GM23338 (cell line): Measurements from ENCODE around the gene UCHL1. TPM values are rescaled to one million over a fixed set of nuclear protein-coding genes. Genes with fewer than 3 reads are reported as not detected.
A peak's percentile ranks its signal among the peaks of the same experiment; 100 is the strongest.

Source experiments
- ATAC-seq: fragments of 200-7000 bp; cut with Tn5 transposase; 3 replicates; pipeline ENCODE4 v1.9.1; 2020
- DNase-seq: peaks from one replicate; pipeline ENCODE4 v3.0.0-alpha.2; 2015; ENCODE audit warnings: low spot score
- H2AFZ ChIP-seq: fragments of 200-600 bp; sonication (generic); 2 replicates; pipeline ENCODE4 v1.8.0; 2016; ENCODE audit warnings: antibody characterized with exemption, mild to moderate bottlenecking, moderate library complexity
- H3F3A ChIP-seq: fragments of 200-600 bp; sonication (generic); replicated peaks from 2 replicates; pipeline ENCODE4 v1.8.0; 2017; ENCODE audit warnings: antibody characterized with exemption, mixed run types, low read depth
- H3K27ac ChIP-seq: fragments of 200-600 bp; sonication (generic); 2 replicates; pipeline ENCODE4 v1.6.1; 2016; ENCODE audit warnings: low read depth
- H3K27me3 ChIP-seq: fragments of 200-600 bp; sonication (generic); 2 replicates; pipeline ENCODE4 v1.8.0; 2016; ENCODE audit warnings: mild to moderate bottlenecking, mixed run types, moderate library complexity; ENCODE audit not compliant: insufficient read depth
- H3K36me3 ChIP-seq: fragments of 200-600 bp; sonication (generic); 2 replicates; pipeline ENCODE4 v1.8.0; 2016; ENCODE audit warnings: mild to moderate bottlenecking; ENCODE audit not compliant: insufficient read depth
- H3K4me1 ChIP-seq: fragments of 200-600 bp; sonication (generic); 2 replicates; pipeline ENCODE4 v1.8.0; 2016; ENCODE audit warnings: mild to moderate bottlenecking, moderate library complexity; ENCODE audit not compliant: insufficient read depth
- H3K4me2 ChIP-seq: fragments of 200-600 bp; sonication (generic); 2 replicates; pipeline ENCODE4 v1.7.1; 2017; ENCODE audit warnings: mixed run types
- H3K4me3 ChIP-seq: fragments of 200-600 bp; sonication (generic); 2 replicates; pipeline ENCODE4 v1.6.1; 2016; ENCODE audit warnings: mixed run types
- H3K79me2 ChIP-seq: fragments of 200-600 bp; sonication (generic); replicated peaks from 2 replicates; pipeline ENCODE4 v1.8.0; 2017; ENCODE audit warnings: mild to moderate bottlenecking; ENCODE audit not compliant: insufficient read depth
- H3K9me2 ChIP-seq: fragments of 200-600 bp; sonication (generic); 2 replicates; pipeline ENCODE4 v1.8.0; 2017; ENCODE audit not compliant: insufficient read depth
- H4K20me1 ChIP-seq: fragments of 200-600 bp; sonication (generic); replicated peaks from 2 replicates; pipeline ENCODE4 v1.8.0; 2017; ENCODE audit warnings: mild to moderate bottlenecking; ENCODE audit not compliant: insufficient read depth
- H3K27ac Mint-ChIP-seq: 2 replicates; pipeline ENCODE4 v1.8.0; 2020; ENCODE audit warnings: inconsistent platforms, mild to moderate bottlenecking, moderate library complexity, mixed read lengths
- H3K27me3 Mint-ChIP-seq: 3 replicates; pipeline ENCODE4 v1.8.0; 2022; ENCODE audit warnings: low read depth, mild to moderate bottlenecking, moderate library complexity, mixed read lengths, inconsistent platforms; ENCODE audit not compliant: insufficient read depth, poor library complexity
- H3K36me3 Mint-ChIP-seq: 3 replicates; pipeline ENCODE4 v1.8.0; 2021; ENCODE audit warnings: low read depth, mild to moderate bottlenecking, inconsistent platforms, moderate library complexity, mixed read lengths
- H3K4me1 Mint-ChIP-seq: 3 replicates; pipeline ENCODE4 v1.8.0; 2020; ENCODE audit warnings: mild to moderate bottlenecking, inconsistent platforms, mixed read lengths
- H3K4me3 Mint-ChIP-seq: 3 replicates; pipeline ENCODE4 v1.8.0; 2021; ENCODE audit warnings: moderate library complexity, mild to moderate bottlenecking, inconsistent platforms, mixed read lengths
- H3K9me3 Mint-ChIP-seq: 3 replicates; pipeline ENCODE4 v1.8.0; 2020; ENCODE audit warnings: moderate library complexity, mild to moderate bottlenecking, inconsistent platforms, mixed read lengths
- CREB1 ChIP-seq: fragments of 250-450 bp; sonication (Bioruptor Pico); IDR thresholded peaks from 2 replicates; pipeline ENCODE4 v1.5.0; 2020; ENCODE audit warnings: low read depth, mild to moderate bottlenecking, moderate library complexity
- EZH2 ChIP-seq: fragments of 200-600 bp; sonication (generic); IDR thresholded peaks from one replicate; pipeline ENCODE4 v1.8.0; 2017; ENCODE audit warnings: antibody characterized with exemption, mild to moderate bottlenecking, low read depth; ENCODE audit not compliant: unreplicated experiment
- NANOG ChIP-seq: IDR thresholded peaks from 2 replicates; pipeline ENCODE4 v1.6.1; 2016; ENCODE audit warnings: antibody characterized with exemption, borderline replicate concordance
- ZNF114 ChIP-seq: fragments of 250-450 bp; sonication (Bioruptor Pico); IDR thresholded peaks from 2 replicates; pipeline ENCODE4 v1.5.0; 2020; ENCODE audit warnings: mild to moderate bottlenecking, moderate library complexity
- ZNF462 ChIP-seq: fragments of 250-450 bp; sonication (Bioruptor Pico); IDR thresholded peaks from 2 replicates; pipeline ENCODE4 v1.5.0; 2020; ENCODE audit warnings: mild to moderate bottlenecking, moderate library complexity
- polyA plus RNA-seq: library from polyadenylated mRNA; unstranded; fragments of >200 nt; fragmentation: Nextera tagmentation; extraction: Ambion mirVana; gene quantifications from 2 replicates; pipeline ENCODE4 v1.2.1, GENCODE V29; 2016
- total RNA-seq: library from RNA; depleted of rRNA; stranded (reverse); fragments of >200 nt; shearing (Covaris generic); gene quantifications from 2 replicates; pipeline ENCODE4 v1.2.3, GENCODE V29; 2014

The UCHL1 gene
- total and polyA plus RNA-seq, 2 experiments from 2014 or later = 998 to 1,758 TPM

- no peak for TF ChIP-seq ZNF462 (CRISPR knock-in tag)
Measured at GRCh38 chr4:41260116-41260733, 3.5 kb downstream of the UCHL1 start (continued).

GRCh38 chr4:41262198-41262597, 5.5 kb downstream of the UCHL1 start:
- H3K27ac Mint-ChIP-seq = no peak overlapping the region
- DNase-seq (no peak), ATAC-seq (no peak)
- no peak overlapping the region for H2AFZ ChIP-seq
- peaks cover 94% of the 10 kb centered on the region for H3K36me3 Mint-ChIP-seq
- H3K4me3 ChIP-seq = no peak overlapping the region
- H3K9me2 ChIP-seq = no peaks in the 10 kb centered on the region
- H3K4me2 ChIP-seq = no peak overlapping the region
- peaks cover 14% of the 10 kb centered on the region for H3K4me1 ChIP-seq
- peaks cover 67% of the 10 kb centered on the region for H3F3A ChIP-seq
- H3K27ac ChIP-seq = peak overlapping the region; percentile 47; the same call in 1 of the 2 replicates
- H3K9me3 Mint-ChIP-seq = no peaks in the 10 kb centered on the region
- peaks cover 7% of the 10 kb centered on the region for H3K27me3 Mint-ChIP-seq
- no peak for TF ChIP-seq CREB1 (CRISPR knock-in tag)
- no peak for TF ChIP-seq NANOG
- no peak for TF ChIP-seq EZH2
- TF ChIP-seq ZNF114 = no peak
- H3K36me3 ChIP-seq = peaks cover 83% of the 10 kb centered on the region
- H3K4me3 Mint-ChIP-seq = no peak overlapping the region
- no peaks in the 10 kb centered on the region for H3K27me3 ChIP-seq
- H3K4me1 Mint-ChIP-seq = peaks cover 16% of the 10 kb centered on the region
- H4K20me1 ChIP-seq = peaks cover 48% of the 10 kb centered on the region
- peaks cover 37% of the 10 kb centered on the region for H3K79me2 ChIP-seq
